HepG2 (cell line): ENCODE data around the gene HCFC1R1. TPM values are rescaled to one million over a fixed set of nuclear protein-coding genes. Genes with fewer than 3 reads are reported as not detected.

Experiments
- ADNP ChIP-seq: sonication (generic); formaldehyde crosslinking; IDR thresholded peaks from 2 replicates; pipeline ENCODE4 v1.4.0; 2020; ENCODE audit warnings: missing genetic modification reagents
- ATF1 ChIP-seq: IDR thresholded peaks from 2 replicates; pipeline ENCODE4 v1.6.1; 2016; ENCODE audit warnings: mild to moderate bottlenecking, control low read depth
- HMG20A ChIP-seq: IDR thresholded peaks from 2 replicates; pipeline ENCODE4 v1.6.1; 2016; ENCODE audit warnings: borderline replicate concordance
- ISL2 ChIP-seq: sonication (generic); formaldehyde crosslinking; IDR thresholded peaks from 2 replicates; pipeline ENCODE4 v1.5.0; 2020; ENCODE audit warnings: missing genetic modification reagents
- MAZ ChIP-seq, 2 experiments: sonication (generic) in 1 of 2; formaldehyde crosslinking in 1 of 2; IDR thresholded peaks; 2 replicates each; pipeline versions ENCODE4 v1.5.0 to v1.6.1; 2012 to 2020; ENCODE audit warnings: low read depth in 2 of 2, mild to moderate bottlenecking in 2 of 2, borderline replicate concordance in 1 of 2, improper control_type of control experiment in 1 of 2, low read length in 1 of 2, missing genetic modification reagents in 1 of 2, moderate library complexity in 1 of 2
- NFE2L1 ChIP-seq: sonication (generic); formaldehyde crosslinking; IDR thresholded peaks from 2 replicates; pipeline ENCODE4 v1.4.0; 2020; ENCODE audit warnings: missing genetic modification reagents, mild to moderate bottlenecking, borderline replicate concordance
- PHF20 ChIP-seq: sonication (generic); formaldehyde crosslinking; IDR thresholded peaks from 2 replicates; pipeline ENCODE4 v1.5.0; 2020; ENCODE audit warnings: mild to moderate bottlenecking, missing genetic modification reagents
- PHF8 ChIP-seq: sonication (generic); formaldehyde crosslinking; IDR thresholded peaks from 2 replicates; pipeline ENCODE4 v1.5.0; 2020; ENCODE audit warnings: missing genetic modification reagents
- PLRG1 ChIP-seq: fragments of 450-650 bp; conservative IDR thresholded peaks from 2 replicates; pipeline ENCODE4 v1.6.1; 2016
- RXRB ChIP-seq: IDR thresholded peaks from 2 replicates; pipeline ENCODE4 v1.6.1; 2016; ENCODE audit warnings: borderline replicate concordance, missing genetic modification reagents, missing compliant biosample characterization
- SIN3B ChIP-seq: fragments of 150-350 bp; IDR thresholded peaks from 2 replicates; pipeline ENCODE4 v1.6.1; 2014; ENCODE audit warnings: low read length
- ZNF101 ChIP-seq: sonication (generic); formaldehyde crosslinking; IDR thresholded peaks from 2 replicates; pipeline ENCODE4 v1.4.0; 2020; ENCODE audit warnings: mild to moderate bottlenecking, low read depth, missing genetic modification reagents, borderline replicate concordance
- ZNF235 ChIP-seq: sonication (generic); formaldehyde crosslinking; IDR thresholded peaks from 2 replicates; pipeline ENCODE4 v1.8.1; 2023; ENCODE audit warnings: mild to moderate bottlenecking, missing genetic modification reagents, borderline replicate concordance
- ZNF75D ChIP-seq: sonication (generic); formaldehyde crosslinking; IDR thresholded peaks from 2 replicates; pipeline ENCODE4 v1.8.1; 2023; ENCODE audit warnings: missing genetic modification reagents, mild to moderate bottlenecking, borderline replicate concordance
- ZNF841 ChIP-seq: sonication (generic); formaldehyde crosslinking; IDR thresholded peaks from 2 replicates; pipeline ENCODE4 v1.8.1; 2023; ENCODE audit warnings: missing genetic modification reagents, borderline replicate concordance
- ZSCAN25 ChIP-seq: sonication (generic); formaldehyde crosslinking; IDR thresholded peaks from 2 replicates; pipeline ENCODE4 v1.8.0; 2022; ENCODE audit warnings: mild to moderate bottlenecking, missing genetic modification reagents
- polyA plus RNA-seq, 8 experiments: library from polyadenylated mRNA; depleted of rRNA in 3 of 8; stranded (reverse) in 7 of 8; unstranded in 1 of 8; fragments of >200 nt; fragmentation: Illumina TruSeq in 4 of 8; extraction: Trizol in 4 of 8; gene quantifications; 2 replicates each; pipeline versions ENCODE4 v1.2.1 to v1.2.3, GENCODE V29; 2011 to 2016; ENCODE audit warnings: low read depth in 4 of 8, missing spikeins in 1 of 8, mixed read lengths in 1 of 8; ENCODE audit not compliant: insufficient read depth in 1 of 8
- total RNA-seq, 5 experiments: library from RNA; depleted of rRNA; stranded (reverse); fragments of >200 nt; fragmentation: Illumina TruSeq; extraction: Trizol; gene quantifications; 2 replicates each; pipeline ENCODE4 v1.2.3, GENCODE V29; 2016; ENCODE audit warnings: low read depth in 1 of 5
- TF ChIP-seq, protein P1 (sequence below): sonication (generic); formaldehyde crosslinking; IDR thresholded peaks from 2 replicates; pipeline ENCODE4 v1.4.0; 2020; ENCODE audit warnings: mild to moderate bottlenecking, missing genetic modification reagents
- TF ChIP-seq, protein P2 (sequence below): sonication (generic); formaldehyde crosslinking; IDR thresholded peaks from 2 replicates; pipeline ENCODE4 v1.4.0; 2020; ENCODE audit warnings: missing genetic modification reagents, borderline replicate concordance
- TF ChIP-seq, protein P3 (sequence below): sonication (generic); formaldehyde crosslinking; IDR thresholded peaks from 2 replicates; pipeline ENCODE4 v1.4.0; 2020; ENCODE audit warnings: missing genetic modification reagents, low read depth, mild to moderate bottlenecking, borderline replicate concordance
- TF ChIP-seq, protein P4 (sequence below): sonication (generic); formaldehyde crosslinking; IDR thresholded peaks from 2 replicates; pipeline ENCODE4 v1.4.0; 2020; ENCODE audit warnings: missing genetic modification reagents, borderline replicate concordance

The HCFC1R1 gene
- total and polyA plus RNA-seq, 2 of the 13 experiments (the other 11 are each of a cell fraction or from before 2014, with no cell fraction given), result 13.8 to 16.1 TPM

DNA sequence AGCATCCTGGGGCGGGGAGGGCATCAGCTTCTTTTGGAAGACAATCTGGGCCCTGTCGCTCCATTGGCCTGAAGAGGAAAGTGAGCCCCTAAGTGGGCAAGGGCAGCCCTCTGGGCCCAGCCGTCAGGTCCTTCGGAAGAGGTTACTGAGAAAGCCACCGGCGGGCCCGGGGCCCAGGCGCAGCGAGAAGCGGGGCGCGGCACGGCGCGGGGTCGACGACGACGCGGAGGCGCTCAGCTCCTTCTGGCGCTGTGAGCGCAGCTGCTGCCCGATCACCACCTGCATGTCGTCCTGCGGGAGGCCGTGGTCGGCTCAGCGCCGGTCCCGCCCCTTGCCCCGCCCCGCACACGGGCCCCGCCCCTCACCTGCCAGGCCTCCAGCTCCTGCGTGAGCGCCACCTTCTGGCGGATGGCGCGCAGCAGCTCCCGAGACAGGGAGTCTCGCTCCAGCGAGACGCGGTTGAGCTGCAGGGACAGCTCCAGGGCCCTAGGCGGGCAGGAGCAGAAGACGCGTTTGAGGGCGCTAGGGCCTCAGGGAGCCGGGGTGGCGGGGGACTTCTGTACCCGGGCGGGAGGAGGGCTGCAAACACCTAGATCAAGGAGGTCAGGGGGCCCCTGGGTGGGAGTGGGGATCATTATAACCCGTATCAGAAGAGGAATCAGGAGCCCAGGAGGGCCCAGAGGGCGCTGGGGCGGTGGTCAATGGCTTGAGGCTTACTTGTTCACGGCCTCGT lies 4.4 kb upstream of the HCFC1R1 start (continued):
- TF ChIP-seq ZNF235, result no peak
- TF ChIP-seq MAZ (IDR thresholded peaks at IDR 0.05; ENCODE audit: borderline replicate concordance, low read depth, low read length), result peak; percentile 64; the same call in 1 of the 2 replicates
- TF ChIP-seq MAZ (CRISPR knock-in tag; IDR thresholded peaks at IDR 0.05; ENCODE audit: low read depth), result peak; percentile 70
- TF ChIP-seq NFE2L1 (CRISPR knock-in tag), result no peak
- peak; percentile 45; the same call in 1 of the 2 replicates for TF ChIP-seq RXRB (CRISPR knock-in tag)
- no peak for TF ChIP-seq PHF20
- no peak for TF ChIP-seq ADNP (CRISPR knock-in tag)
- TF ChIP-seq, protein P1, sequence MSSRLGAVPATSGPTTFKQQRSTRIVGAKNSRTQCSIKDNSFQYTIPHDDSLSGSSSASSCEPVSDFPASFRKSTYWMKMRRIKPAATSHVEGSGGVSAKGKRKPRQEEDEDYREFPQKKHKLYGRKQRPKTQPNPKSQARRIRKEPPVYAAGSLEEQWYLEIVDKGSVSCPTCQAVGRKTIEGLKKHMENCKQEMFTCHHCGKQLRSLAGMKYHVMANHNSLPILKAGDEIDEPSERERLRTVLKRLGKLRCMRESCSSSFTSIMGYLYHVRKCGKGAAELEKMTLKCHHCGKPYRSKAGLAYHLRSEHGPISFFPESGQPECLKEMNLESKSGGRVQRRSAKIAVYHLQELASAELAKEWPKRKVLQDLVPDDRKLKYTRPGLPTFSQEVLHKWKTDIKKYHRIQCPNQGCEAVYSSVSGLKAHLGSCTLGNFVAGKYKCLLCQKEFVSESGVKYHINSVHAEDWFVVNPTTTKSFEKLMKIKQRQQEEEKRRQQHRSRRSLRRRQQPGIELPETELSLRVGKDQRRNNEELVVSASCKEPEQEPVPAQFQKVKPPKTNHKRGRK, result no peak
- TF ChIP-seq, protein P2, sequence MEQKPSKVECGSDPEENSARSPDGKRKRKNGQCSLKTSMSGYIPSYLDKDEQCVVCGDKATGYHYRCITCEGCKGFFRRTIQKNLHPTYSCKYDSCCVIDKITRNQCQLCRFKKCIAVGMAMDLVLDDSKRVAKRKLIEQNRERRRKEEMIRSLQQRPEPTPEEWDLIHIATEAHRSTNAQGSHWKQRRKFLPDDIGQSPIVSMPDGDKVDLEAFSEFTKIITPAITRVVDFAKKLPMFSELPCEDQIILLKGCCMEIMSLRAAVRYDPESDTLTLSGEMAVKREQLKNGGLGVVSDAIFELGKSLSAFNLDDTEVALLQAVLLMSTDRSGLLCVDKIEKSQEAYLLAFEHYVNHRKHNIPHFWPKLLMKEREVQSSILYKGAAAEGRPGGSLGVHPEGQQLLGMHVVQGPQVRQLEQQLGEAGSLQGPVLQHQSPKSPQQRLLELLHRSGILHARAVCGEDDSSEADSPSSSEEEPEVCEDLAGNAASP (CRISPR knock-in tag), result 0 out of 2 replicates have a peak, but pooled peaks have one; percentile 11
- TF ChIP-seq, protein P3, sequence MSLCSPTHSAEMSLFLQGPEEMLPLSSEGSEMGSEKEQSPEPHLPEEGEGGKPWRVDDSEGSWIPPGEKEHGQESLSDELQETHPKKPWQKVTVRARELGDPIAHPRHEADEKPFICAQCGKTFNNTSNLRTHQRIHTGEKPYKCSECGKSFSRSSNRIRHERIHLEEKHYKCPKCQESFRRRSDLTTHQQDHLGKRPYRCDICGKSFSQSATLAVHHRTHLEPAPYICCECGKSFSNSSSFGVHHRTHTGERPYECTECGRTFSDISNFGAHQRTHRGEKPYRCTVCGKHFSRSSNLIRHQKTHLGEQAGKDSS (CRISPR knock-in tag), result peak; percentile 79; the same call in 1 of the 2 replicates
- TF ChIP-seq SIN3B, result no peak
- TF ChIP-seq ZNF75D (CRISPR knock-in tag), result no peak
- TF ChIP-seq ISL2 (CRISPR knock-in tag), result no peak
- no peak for TF ChIP-seq PLRG1
- no peak for TF ChIP-seq ZNF841 (CRISPR knock-in tag)
- TF ChIP-seq, protein P4, sequence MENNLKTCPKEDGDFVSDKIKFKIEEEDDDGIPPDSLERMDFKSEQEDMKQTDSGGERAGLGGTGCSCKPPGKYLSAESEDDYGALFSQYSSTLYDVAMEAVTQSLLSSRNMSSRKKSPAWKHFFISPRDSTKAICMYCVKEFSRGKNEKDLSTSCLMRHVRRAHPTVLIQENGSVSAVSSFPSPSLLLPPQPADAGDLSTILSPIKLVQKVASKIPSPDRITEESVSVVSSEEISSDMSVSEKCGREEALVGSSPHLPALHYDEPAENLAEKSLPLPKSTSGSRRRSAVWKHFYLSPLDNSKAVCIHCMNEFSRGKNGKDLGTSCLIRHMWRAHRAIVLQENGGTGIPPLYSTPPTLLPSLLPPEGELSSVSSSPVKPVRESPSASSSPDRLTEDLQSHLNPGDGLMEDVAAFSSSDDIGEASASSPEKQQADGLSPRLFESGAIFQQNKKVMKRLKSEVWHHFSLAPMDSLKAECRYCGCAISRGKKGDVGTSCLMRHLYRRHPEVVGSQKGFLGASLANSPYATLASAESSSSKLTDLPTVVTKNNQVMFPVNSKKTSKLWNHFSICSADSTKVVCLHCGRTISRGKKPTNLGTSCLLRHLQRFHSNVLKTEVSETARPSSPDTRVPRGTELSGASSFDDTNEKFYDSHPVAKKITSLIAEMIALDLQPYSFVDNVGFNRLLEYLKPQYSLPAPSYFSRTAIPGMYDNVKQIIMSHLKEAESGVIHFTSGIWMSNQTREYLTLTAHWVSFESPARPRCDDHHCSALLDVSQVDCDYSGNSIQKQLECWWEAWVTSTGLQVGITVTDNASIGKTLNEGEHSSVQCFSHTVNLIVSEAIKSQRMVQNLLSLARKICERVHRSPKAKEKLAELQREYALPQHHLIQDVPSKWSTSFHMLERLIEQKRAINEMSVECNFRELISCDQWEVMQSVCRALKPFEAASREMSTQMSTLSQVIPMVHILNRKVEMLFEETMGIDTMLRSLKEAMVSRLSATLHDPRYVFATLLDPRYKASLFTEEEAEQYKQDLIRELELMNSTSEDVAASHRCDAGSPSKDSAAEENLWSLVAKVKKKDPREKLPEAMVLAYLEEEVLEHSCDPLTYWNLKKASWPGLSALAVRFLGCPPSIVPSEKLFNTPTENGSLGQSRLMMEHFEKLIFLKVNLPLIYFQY (CRISPR knock-in tag), result no peak
- no peak for TF ChIP-seq ATF1 (CRISPR knock-in tag)
- no peak for TF ChIP-seq HMG20A (CRISPR knock-in tag)
- no peak for TF ChIP-seq PHF8 (CRISPR knock-in tag)
- TF ChIP-seq ZSCAN25 (CRISPR knock-in tag), result no peak
- TF ChIP-seq ZNF101, result no peak
